WTC11 (cell line): ENCODE results near the gene SPATA25.

Experiments
- CREM ChIP-seq: sonication (generic); formaldehyde crosslinking; IDR thresholded peaks from 2 replicates; pipeline ENCODE4 v1.8.1; 2022; ENCODE audit warnings: mild to moderate bottlenecking, missing genetic modification reagents, moderate library complexity
- FOXJ3 ChIP-seq: sonication (generic); formaldehyde crosslinking; IDR thresholded peaks from 2 replicates; pipeline ENCODE4 v1.9.0; 2021; ENCODE audit warnings: missing genetic modification reagents, mild to moderate bottlenecking, borderline replicate concordance
- JUN ChIP-seq: sonication (generic); formaldehyde crosslinking; IDR thresholded peaks from 2 replicates; pipeline ENCODE4 v1.8.0; 2023; ENCODE audit warnings: mild to moderate bottlenecking, missing genetic modification reagents
- MYBL2 ChIP-seq: sonication (generic); formaldehyde crosslinking; IDR thresholded peaks from 2 replicates; pipeline ENCODE4 v1.8.1; 2023; ENCODE audit warnings: mild to moderate bottlenecking, moderate library complexity, missing genetic modification reagents
- NR1H2 ChIP-seq: sonication (generic); formaldehyde crosslinking; IDR thresholded peaks from 2 replicates; pipeline ENCODE4 v1.9.0; 2021; ENCODE audit warnings: mild to moderate bottlenecking, moderate library complexity, missing genetic modification reagents
- NR3C1 ChIP-seq: sonication (generic); formaldehyde crosslinking; conservative IDR thresholded peaks from 2 replicates; pipeline ENCODE4 v1.8.1; 2023; ENCODE audit warnings: low read depth, mild to moderate bottlenecking, missing genetic modification reagents
- SOX15 ChIP-seq: fragments of 250-450 bp; sonication (Bioruptor Pico); IDR thresholded peaks from 2 replicates; pipeline ENCODE4 v1.9.0; 2021; ENCODE audit warnings: mild to moderate bottlenecking
- TEAD4 ChIP-seq: sonication (generic); formaldehyde crosslinking; IDR thresholded peaks from 2 replicates; pipeline ENCODE4 v1.8.0; 2022; ENCODE audit warnings: mild to moderate bottlenecking, missing genetic modification reagents
- ZBTB21 ChIP-seq: sonication (generic); formaldehyde crosslinking; IDR thresholded peaks from 2 replicates; pipeline ENCODE4 v1.8.1; 2023; ENCODE audit warnings: mild to moderate bottlenecking, missing genetic modification reagents, borderline replicate concordance
- ZNF232 ChIP-seq: sonication (generic); formaldehyde crosslinking; IDR thresholded peaks from 2 replicates; pipeline ENCODE4 v1.8.0; 2022; ENCODE audit warnings: mild to moderate bottlenecking, missing genetic modification reagents
- ZNF671 ChIP-seq: fragments of 250-450 bp; sonication (Bioruptor Pico); IDR thresholded peaks from 2 replicates; pipeline ENCODE4 v1.8.0; 2021; ENCODE audit warnings: mild to moderate bottlenecking
- TF ChIP-seq, protein P1 (sequence below): sonication (generic); formaldehyde crosslinking; IDR thresholded peaks from 2 replicates; pipeline ENCODE4 v1.8.0; 2022; ENCODE audit warnings: mild to moderate bottlenecking, missing genetic modification reagents
- TF ChIP-seq, protein P2 (sequence below): fragments of 200-600 bp; IDR thresholded peaks from 2 replicates; pipeline ENCODE4 v1.8.0; 2022; ENCODE audit warnings: antibody characterized with exemption
- TF ChIP-seq, protein P3 (sequence below): fragments of 250-450 bp; sonication (Bioruptor Pico); conservative IDR thresholded peaks from 2 replicates; pipeline ENCODE4 v1.9.0; 2021; ENCODE audit warnings: mild to moderate bottlenecking

DNA sequence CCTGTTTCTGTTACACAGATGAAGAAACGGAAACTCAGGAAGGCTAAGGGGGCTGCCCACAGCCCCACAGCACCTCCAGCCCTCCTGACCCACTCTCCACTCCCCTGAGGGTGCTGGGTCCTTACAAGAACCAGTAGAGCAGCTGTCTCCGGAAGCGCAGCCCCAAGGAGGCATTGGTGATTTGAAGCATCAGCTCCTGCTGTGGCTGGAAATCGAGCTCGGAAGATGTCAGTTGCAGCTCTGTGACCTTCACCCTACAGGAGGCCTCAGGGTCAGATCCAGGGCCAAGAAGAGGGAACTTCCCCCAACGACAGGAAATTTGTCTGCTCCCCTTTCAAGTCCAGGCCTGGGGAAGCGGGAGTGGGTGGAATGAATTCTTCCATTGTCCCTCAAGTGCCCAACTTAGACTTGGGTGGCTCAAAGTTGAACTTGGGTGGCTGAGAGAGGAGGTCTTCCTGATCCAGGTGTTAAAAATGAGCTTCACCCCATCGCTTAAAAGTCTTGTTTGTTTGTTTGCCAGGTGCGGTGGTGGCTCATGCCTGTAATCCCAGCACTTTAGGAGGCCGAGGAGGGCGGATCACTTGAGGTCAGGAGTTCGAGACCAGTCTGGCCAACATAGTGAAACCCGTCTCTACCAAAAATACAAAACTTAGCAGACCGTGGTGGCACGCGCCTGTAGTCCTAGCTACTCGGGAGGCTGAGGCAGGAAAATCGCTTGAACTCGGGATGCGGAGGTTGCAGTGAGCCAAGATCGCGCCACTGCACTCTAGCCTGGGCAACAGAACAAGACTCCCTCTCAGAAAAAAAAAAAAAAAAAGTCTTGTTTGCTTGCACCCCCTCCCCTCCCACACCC is 22.6 kb upstream of the SPATA25 start:
- TF ChIP-seq TEAD4 (CRISPR knock-in tag) (no peak), ZBTB21 (CRISPR knock-in tag) (no peak), ZNF232 (CRISPR knock-in tag) (no peak), FOXJ3 (no peak), SOX15 (CRISPR knock-in tag) (no peak), CREM (no peak), MYBL2 (CRISPR knock-in tag) (no peak), JUN (CRISPR knock-in tag) (no peak), ZNF671 (CRISPR knock-in tag) (no peak), NR3C1 (no peak), NR1H2 (no peak)
- TF ChIP-seq, protein P1, sequence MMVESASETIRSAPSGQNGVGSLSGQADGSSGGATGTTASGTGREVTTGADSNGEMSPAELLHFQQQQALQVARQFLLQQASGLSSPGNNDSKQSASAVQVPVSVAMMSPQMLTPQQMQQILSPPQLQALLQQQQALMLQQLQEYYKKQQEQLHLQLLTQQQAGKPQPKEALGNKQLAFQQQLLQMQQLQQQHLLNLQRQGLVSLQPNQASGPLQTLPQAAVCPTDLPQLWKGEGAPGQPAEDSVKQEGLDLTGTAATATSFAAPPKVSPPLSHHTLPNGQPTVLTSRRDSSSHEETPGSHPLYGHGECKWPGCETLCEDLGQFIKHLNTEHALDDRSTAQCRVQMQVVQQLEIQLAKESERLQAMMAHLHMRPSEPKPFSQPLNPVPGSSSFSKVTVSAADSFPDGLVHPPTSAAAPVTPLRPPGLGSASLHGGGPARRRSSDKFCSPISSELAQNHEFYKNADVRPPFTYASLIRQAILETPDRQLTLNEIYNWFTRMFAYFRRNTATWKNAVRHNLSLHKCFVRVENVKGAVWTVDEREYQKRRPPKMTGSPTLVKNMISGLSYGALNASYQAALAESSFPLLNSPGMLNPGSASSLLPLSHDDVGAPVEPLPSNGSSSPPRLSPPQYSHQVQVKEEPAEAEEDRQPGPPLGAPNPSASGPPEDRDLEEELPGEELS, result no peak
- TF ChIP-seq, protein P2, sequence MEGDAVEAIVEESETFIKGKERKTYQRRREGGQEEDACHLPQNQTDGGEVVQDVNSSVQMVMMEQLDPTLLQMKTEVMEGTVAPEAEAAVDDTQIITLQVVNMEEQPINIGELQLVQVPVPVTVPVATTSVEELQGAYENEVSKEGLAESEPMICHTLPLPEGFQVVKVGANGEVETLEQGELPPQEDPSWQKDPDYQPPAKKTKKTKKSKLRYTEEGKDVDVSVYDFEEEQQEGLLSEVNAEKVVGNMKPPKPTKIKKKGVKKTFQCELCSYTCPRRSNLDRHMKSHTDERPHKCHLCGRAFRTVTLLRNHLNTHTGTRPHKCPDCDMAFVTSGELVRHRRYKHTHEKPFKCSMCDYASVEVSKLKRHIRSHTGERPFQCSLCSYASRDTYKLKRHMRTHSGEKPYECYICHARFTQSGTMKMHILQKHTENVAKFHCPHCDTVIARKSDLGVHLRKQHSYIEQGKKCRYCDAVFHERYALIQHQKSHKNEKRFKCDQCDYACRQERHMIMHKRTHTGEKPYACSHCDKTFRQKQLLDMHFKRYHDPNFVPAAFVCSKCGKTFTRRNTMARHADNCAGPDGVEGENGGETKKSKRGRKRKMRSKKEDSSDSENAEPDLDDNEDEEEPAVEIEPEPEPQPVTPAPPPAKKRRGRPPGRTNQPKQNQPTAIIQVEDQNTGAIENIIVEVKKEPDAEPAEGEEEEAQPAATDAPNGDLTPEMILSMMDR, result no peak
- TF ChIP-seq, protein P3, sequence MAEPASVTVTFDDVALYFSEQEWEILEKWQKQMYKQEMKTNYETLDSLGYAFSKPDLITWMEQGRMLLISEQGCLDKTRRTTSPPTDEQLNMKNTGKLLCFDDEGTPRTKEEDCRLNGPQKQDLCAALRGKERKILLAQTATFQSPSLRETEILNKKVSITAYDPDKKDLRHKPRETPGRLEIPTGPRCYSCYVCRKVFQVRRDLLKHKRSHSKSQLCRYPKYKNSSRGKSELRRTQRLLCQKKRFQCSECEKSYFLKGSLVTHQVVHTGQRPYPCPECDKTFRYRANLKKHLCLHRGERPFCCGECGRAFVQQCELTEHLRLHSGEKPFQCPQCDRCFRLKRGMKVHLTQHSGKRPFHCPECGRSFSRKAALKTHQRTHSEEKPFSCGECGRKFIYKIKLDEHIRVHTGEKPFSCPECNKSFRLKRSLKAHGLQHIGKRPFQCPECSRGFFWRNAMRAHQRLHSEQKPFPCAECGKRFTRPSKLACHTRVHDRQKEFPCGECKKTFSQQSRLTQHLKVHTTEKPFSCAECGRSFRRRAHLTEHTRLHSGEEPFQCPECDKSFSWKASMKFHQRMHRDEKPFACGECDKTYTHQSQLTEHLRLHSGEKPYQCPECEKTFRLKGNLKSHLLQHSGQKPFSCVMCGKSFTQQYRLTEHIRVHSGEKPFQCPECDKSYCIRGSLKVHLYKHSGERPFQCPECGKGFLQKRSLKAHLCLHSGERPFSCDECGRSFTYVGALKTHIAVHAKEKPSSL, result no peak
